ENCODE data around the gene CPEB1.

Gene CPEB1

GRCh38 chr15:82663186-82663600, 16.0 kb upstream of the CPEB1 start:
- TF ChIP-seq POLR2AphosphoS5 (IDR thresholded peaks at IDR 0.05; ENCODE audit: low read depth): no peak
- no peak for TF ChIP-seq SPI1 (IDR thresholded peaks at IDR 0.05; ENCODE audit: borderline replicate concordance, low read depth)
- peak; percentile 100 for TF ChIP-seq REST (IDR thresholded peaks at IDR 0.05; ENCODE audit: insufficient replicate concordance, low read depth)
- peak; percentile 18 to 21 for DNase-seq (ENCODE audit: low read depth in 1 of 2, low spot score in 1 of 2)
- no peak overlapping the region for H3K27ac ChIP-seq (replicated peaks)

GRCh38 chr15:82662641-82663040, 15.5 kb upstream of the CPEB1 start:
- no peak overlapping the region for H3K27ac ChIP-seq (replicated peaks)
- H3K4me3 ChIP-seq (replicated peaks; ENCODE audit: insufficient read depth, low read length): no peak overlapping the region
- TF ChIP-seq CTCF (IDR thresholded peaks at IDR 0.05; ENCODE audit: insufficient read depth, low read length): no peak
- no peak for DNase-seq (ENCODE audit: low read depth in 1 of 2, low spot score in 1 of 2)
- H3K27me3 ChIP-seq (ENCODE audit: insufficient read depth, poor library complexity, severe bottlenecking): no peaks in the 10 kb centered on the region

More at GRCh38 chr15:82663186-82663600, 16.0 kb upstream of the CPEB1 start:
- H3K4me3 ChIP-seq (replicated peaks; ENCODE audit: insufficient read depth, low read length): no peak overlapping the region
- no peaks in the 10 kb centered on the region for H3K27me3 ChIP-seq (ENCODE audit: insufficient read depth, poor library complexity, severe bottlenecking)

- Histone ChIP-seq H3K27me3 (ENCODE audit: insufficient read depth, poor library complexity, severe bottlenecking) (no peaks in the 10 kb centered on the region), H3K27ac (replicated peaks) (no peak overlapping the region), H3K4me3 (replicated peaks; ENCODE audit: insufficient read depth, low read length) (no peak overlapping the region)
- DNase-seq (ENCODE audit: low read depth in 1 of 2, low spot score in 1 of 2): no peak
- no peak for TF ChIP-seq SPI1 (IDR thresholded peaks at IDR 0.05; ENCODE audit: borderline replicate concordance, low read depth)
- no peak for TF ChIP-seq POLR2AphosphoS5 (IDR thresholded peaks at IDR 0.05; ENCODE audit: low read depth)
- no peak for TF ChIP-seq REST (IDR thresholded peaks at IDR 0.05; ENCODE audit: insufficient replicate concordance, low read depth)
- TF ChIP-seq GABPA (IDR thresholded peaks at IDR 0.05; ENCODE audit: low read depth): no peak
These were observed 13.2 kb upstream of the CPEB1 start for GRCh38 chr15:82660378-82660777.

- H3K27ac ChIP-seq (replicated peaks): no peak overlapping the region
- H3K4me3 ChIP-seq (replicated peaks; ENCODE audit: insufficient read depth, low read length): no peak overlapping the region
- DNase-seq (ENCODE audit: low read depth in 1 of 2, low spot score in 1 of 2): no peak
- no peaks in the 10 kb centered on the region for H3K27me3 ChIP-seq (ENCODE audit: insufficient read depth, poor library complexity, severe bottlenecking)
- TF ChIP-seq GABPA (IDR thresholded peaks at IDR 0.05; ENCODE audit: low read depth) (no peak), REST (IDR thresholded peaks at IDR 0.05; ENCODE audit: insufficient replicate concordance, low read depth) (no peak), SPI1 (IDR thresholded peaks at IDR 0.05; ENCODE audit: borderline replicate concordance, low read depth) (no peak), POLR2AphosphoS5 (IDR thresholded peaks at IDR 0.05; ENCODE audit: low read depth) (no peak), CTCF (IDR thresholded peaks at IDR 0.05; ENCODE audit: insufficient read depth, low read length) (no peak)
These were observed 9.6 kb upstream of the CPEB1 start for GRCh38 chr15:82656641-82657266.

Measured in HL-60 (cell line).